SH-SY5Y (cell line): ENCODE results near the gene DPYD.

ENCODE experiments used
- GATA2 ChIP-seq: IDR thresholded peaks from 2 replicates; pipeline ENCODE4 v1.6.1; 2011; ENCODE audit warnings: mild to moderate bottlenecking, low read depth, low read length
- GATA3 ChIP-seq: IDR thresholded peaks from 2 replicates; pipeline ENCODE4 v1.6.1; 2011; ENCODE audit warnings: low read depth, mild to moderate bottlenecking, low read length, moderate library complexity

GRCh38 chr1:97074771-97075170, 846.1 kb downstream of the DPYD start:
- TF ChIP-seq GATA2: no peak
- no peak for TF ChIP-seq GATA3
